RWPE2 (cell line): Measurements from ENCODE around the gene KIAA1614.
A peak's percentile ranks its signal among the peaks of the same experiment; 100 is the strongest.

ENCODE experiments used
- ATAC-seq: fragments of 200-7000 bp; cut with Tn5 transposase; 3 replicates; pipeline ENCODE4 v1.9.1; 2021; ENCODE audit warnings: low read depth
- DNase-seq: peaks from one replicate; pipeline ENCODE4 v3.0.0-alpha.2; 2020; ENCODE audit warnings: low spot score
- H3K27ac ChIP-seq: fragments of 450-650 bp; 2 replicates; pipeline ENCODE4 v1.5.1; 2017; ENCODE audit warnings: mild to moderate bottlenecking; ENCODE audit not compliant: poor library complexity, severe bottlenecking
- H3K27me3 ChIP-seq: fragments of 250-450 bp; sonication (Bioruptor Pico); 2 replicates; pipeline ENCODE4 v1.5.1; 2021; ENCODE audit warnings: mild to moderate bottlenecking, moderate library complexity; ENCODE audit not compliant: insufficient read depth, poor library complexity, severe bottlenecking
- H3K36me3 ChIP-seq: fragments of 250-450 bp; sonication (Bioruptor Pico); 2 replicates; pipeline ENCODE4 v1.5.1; 2020; ENCODE audit warnings: low read depth, mild to moderate bottlenecking, moderate library complexity
- H3K4me1 ChIP-seq: fragments of 250-450 bp; sonication (Bioruptor Pico); 2 replicates; pipeline ENCODE4 v1.5.1; 2021; ENCODE audit warnings: mild to moderate bottlenecking, moderate library complexity; ENCODE audit not compliant: insufficient read depth, poor library complexity, severe bottlenecking
- H3K4me3 ChIP-seq: fragments of 250-450 bp; sonication (Bioruptor Pico); 2 replicates; pipeline ENCODE4 v1.5.1; 2021; ENCODE audit warnings: mild to moderate bottlenecking, moderate library complexity; ENCODE audit not compliant: severe bottlenecking
- H3K9me3 ChIP-seq: fragments of 250-450 bp; sonication (Bioruptor Pico); 2 replicates; pipeline ENCODE4 v1.5.1; 2021; ENCODE audit warnings: mild to moderate bottlenecking, moderate library complexity; ENCODE audit not compliant: severe bottlenecking
- CTCF ChIP-seq: fragments of 450-650 bp; IDR thresholded peaks from one replicate; pipeline ENCODE4 v1.5.1; 2017; ENCODE audit warnings: mild to moderate bottlenecking, moderate library complexity; ENCODE audit not compliant: poor library complexity, severe bottlenecking

Gene KIAA1614

GRCh38 chr1:180949616-180950000 is 36.9 kb downstream of the KIAA1614 start:
- H3K9me3 ChIP-seq, result no peaks in the 10 kb centered on the region
- H3K36me3 ChIP-seq, result no peaks in the 10 kb centered on the region
- DNase-seq (no peak), ATAC-seq (no peak)
- TF ChIP-seq CTCF, result no peak
- no peak overlapping the region for H3K4me3 ChIP-seq
- peaks cover 9% of the 10 kb centered on the region for H3K4me1 ChIP-seq
- H3K27ac ChIP-seq, result no peak overlapping the region
- H3K27me3 ChIP-seq, result no peaks in the 10 kb centered on the region

- Histone ChIP-seq H3K27ac (no peak overlapping the region), H3K4me3 (no peak overlapping the region), H3K9me3 (no peaks in the 10 kb centered on the region), H3K4me1 (peaks cover 9% of the 10 kb centered on the region), H3K36me3 (no peaks in the 10 kb centered on the region), H3K27me3 (no peaks in the 10 kb centered on the region)
- no peak for TF ChIP-seq CTCF
- no peak for DNase-seq
- no peak for ATAC-seq
Measured at GRCh38 chr1:180950321-180950720, 37.6 kb downstream of the KIAA1614 start.

DNA sequence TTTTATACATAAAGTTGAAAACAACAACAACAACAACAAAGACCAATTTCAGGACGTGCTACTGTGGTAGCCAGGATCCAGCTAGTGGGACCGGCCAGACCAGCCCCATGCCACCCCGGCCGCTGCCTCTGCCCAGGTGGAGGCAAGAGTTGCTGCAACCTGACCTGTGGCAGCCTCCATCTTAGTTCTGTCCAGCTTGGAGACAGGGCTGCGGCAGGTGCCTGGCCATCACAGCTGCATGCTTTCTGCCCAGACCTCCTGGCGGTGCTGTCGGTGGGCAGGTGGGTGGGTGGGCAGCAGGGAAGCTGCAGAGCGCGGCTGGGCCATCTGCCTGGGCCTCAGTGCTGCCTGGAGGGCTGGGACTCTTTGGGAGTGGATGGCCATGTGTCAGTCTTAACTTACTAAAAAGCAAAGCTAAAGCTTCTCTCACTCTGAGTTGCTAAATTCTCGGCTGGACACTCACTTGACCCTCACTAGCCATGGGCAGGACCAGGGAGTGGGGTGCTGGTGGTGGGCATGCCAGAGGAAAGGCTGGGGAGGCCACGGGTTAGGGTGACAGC is 38.6 kb downstream of the KIAA1614 start:
- no peaks in the 10 kb centered on the region for H3K27me3 ChIP-seq
- DNase-seq (no peak), ATAC-seq (no peak)
- TF ChIP-seq CTCF, result no peak
- no peaks in the 10 kb centered on the region for H3K36me3 ChIP-seq
- H3K27ac ChIP-seq, result no peak overlapping the region
- no peak overlapping the region for H3K4me3 ChIP-seq
- H3K4me1 ChIP-seq, result peaks cover 9% of the 10 kb centered on the region
- H3K9me3 ChIP-seq, result no peaks in the 10 kb centered on the region

DNA sequence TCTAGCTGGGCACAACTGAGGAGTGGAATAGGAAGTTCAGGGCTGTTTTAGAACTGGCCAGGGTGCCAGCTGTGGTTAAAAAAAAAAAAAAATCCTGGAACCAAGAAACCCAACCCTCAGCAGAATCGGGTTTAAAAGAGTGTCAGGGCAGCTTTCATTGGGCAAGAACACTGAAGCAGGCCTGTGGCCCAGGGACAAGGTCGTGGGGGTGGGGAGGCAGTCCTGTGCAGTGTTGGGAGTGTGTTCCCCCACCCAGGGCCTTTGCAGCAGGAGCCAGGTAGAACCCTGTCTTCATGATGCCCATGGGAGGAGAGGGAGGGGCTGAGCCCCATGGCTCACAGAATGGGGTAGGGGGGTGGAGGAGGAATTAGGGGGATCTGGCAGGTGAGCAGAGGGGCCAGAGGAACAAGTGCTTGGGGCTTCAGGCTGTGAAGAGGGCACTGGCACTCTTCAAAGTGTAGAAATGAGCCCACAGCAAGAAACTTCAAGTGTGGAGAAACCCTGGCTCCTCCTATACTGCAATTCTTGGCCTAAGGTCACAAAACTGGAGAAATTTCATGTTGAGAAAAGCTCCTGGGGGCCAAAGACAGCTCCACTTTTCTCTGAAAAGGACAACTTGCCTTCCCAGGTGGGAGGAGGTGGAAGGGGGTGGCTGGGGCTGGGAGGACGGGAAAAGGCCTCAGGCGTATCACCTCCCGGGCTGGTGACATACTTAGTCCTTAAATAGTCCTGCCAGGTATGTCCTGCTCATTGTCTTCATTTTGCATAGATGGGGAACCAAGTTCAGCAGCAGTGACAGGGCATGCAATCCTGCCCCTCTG is 39.3 kb downstream of the KIAA1614 start:
- Histone ChIP-seq H3K36me3 (no peaks in the 10 kb centered on the region), H3K4me1 (peaks cover 9% of the 10 kb centered on the region), H3K9me3 (no peaks in the 10 kb centered on the region), H3K4me3 (no peak overlapping the region), H3K27ac (no peak overlapping the region), H3K27me3 (no peaks in the 10 kb centered on the region)
- ATAC-seq (no peak), DNase-seq (no peak)
- no peak for TF ChIP-seq CTCF

GRCh38 chr1:180952657-180953013 is 39.9 kb downstream of the KIAA1614 start:
- H3K36me3 ChIP-seq, result no peaks in the 10 kb centered on the region

More at GRCh38 chr1:180952657-180953013, 39.9 kb downstream of the KIAA1614 start:
- Histone ChIP-seq H3K4me3 (no peak overlapping the region), H3K9me3 (no peaks in the 10 kb centered on the region), H3K27ac (peak overlapping the region; percentile 19), H3K4me1 (peaks cover 9% of the 10 kb centered on the region), H3K27me3 (no peaks in the 10 kb centered on the region)
- TF ChIP-seq CTCF, result no peak
- ATAC-seq (no peak), DNase-seq (no peak)
